ENCODE results near the gene KANSL1. TPM values are rescaled to one million over a fixed set of nuclear protein-coding genes. Genes with fewer than 3 reads are reported as not detected.
"Not testable (repeated sequence)": the region's sequence is repeated elsewhere in the genome, so short reads cannot be mapped to it uniquely, and the experiment has no call there.

Gene KANSL1
- total RNA-seq, 1 donor from 2014 or later, result 56.2 TPM

DNA sequence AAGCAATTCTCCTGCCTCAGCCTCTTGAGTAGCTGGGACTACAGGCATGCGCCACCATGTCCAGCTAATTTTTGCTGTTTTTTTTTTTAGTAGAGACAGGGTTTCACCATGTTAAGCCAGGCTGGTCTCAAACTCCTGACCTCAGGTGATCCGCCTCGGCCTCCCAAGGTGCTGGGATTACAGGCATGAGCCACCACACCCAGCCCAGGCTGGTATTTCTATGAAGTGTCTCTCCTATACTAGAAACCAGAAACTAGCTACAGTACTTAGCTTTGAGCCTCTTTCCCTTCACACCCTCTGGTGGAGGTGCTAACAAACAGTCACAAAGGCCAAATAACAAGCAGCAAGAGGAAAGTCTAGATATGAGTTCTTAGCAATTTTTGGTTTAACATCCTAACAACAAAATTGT, 6.4 kb downstream of the KANSL1 start:
- not testable (repeated sequence) for DNase-seq (ENCODE audit: low read depth); H3K4me3 ChIP-seq (ENCODE audit: low read depth, low read length); H3K36me3 ChIP-seq (ENCODE audit: control insufficient read depth, insufficient read depth, low read length); H3K27me3 ChIP-seq (ENCODE audit: control insufficient read depth, insufficient read depth, low read length)
- TF ChIP-seq CTCF (IDR thresholded peaks at IDR 0.05; ENCODE audit: insufficient read depth, low read length, poor library complexity, severe bottlenecking), result peak; percentile 24

DNA sequence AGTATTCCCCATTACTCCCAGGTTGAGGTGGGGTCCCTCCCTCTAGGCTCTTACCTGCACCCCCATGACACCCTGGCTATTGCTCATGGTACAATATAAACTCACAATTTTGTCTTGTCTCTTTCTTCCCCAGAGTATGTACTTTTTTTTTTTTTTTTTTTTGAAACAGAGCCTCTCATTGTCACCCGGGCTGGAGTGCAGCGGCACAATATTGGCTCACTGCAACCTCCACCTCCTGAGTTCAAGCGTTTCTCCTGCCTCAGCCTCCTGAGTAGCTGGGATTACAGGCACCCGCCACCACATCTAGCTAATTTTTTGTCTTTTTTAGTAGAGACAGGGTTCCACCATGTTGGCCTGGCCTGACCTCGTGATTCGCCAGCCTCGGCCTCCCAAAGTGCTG, 8.5 kb downstream of the KANSL1 start:
- DNase-seq (ENCODE audit: low read depth), result no peak
- no peaks in the 10 kb centered on the region for H3K36me3 ChIP-seq (ENCODE audit: control insufficient read depth, insufficient read depth, low read length)
- TF ChIP-seq CTCF (IDR thresholded peaks at IDR 0.05; ENCODE audit: insufficient read depth, low read length, poor library complexity, severe bottlenecking), result no peak
- no peaks in the 10 kb centered on the region for H3K27me3 ChIP-seq (ENCODE audit: control insufficient read depth, insufficient read depth, low read length)
- H3K4me3 ChIP-seq (ENCODE audit: low read depth, low read length), result no peak overlapping the region

- H3K27me3 ChIP-seq (ENCODE audit: control insufficient read depth, insufficient read depth, low read length); H3K36me3 ChIP-seq (ENCODE audit: control insufficient read depth, insufficient read depth, low read length); H3K4me3 ChIP-seq (ENCODE audit: low read depth, low read length); DNase-seq (ENCODE audit: low read depth): not testable (repeated sequence)
Observed at GRCh38 chr17:46183383-46183782, 9.8 kb downstream of the KANSL1 start.

GRCh38 chr17:46182961-46183360, 10.3 kb downstream of the KANSL1 start:
- no peak for TF ChIP-seq CTCF (IDR thresholded peaks at IDR 0.05; ENCODE audit: insufficient read depth, low read length, poor library complexity, severe bottlenecking)
- no peaks in the 10 kb centered on the region for H3K27me3 ChIP-seq (ENCODE audit: control insufficient read depth, insufficient read depth, low read length)
- H3K36me3 ChIP-seq (ENCODE audit: control insufficient read depth, insufficient read depth, low read length), result no peaks in the 10 kb centered on the region
- DNase-seq (ENCODE audit: low read depth), result no peak
- no peak overlapping the region for H3K4me3 ChIP-seq (ENCODE audit: low read depth, low read length)

- no peaks in the 10 kb centered on the region for H3K36me3 ChIP-seq (ENCODE audit: control insufficient read depth, insufficient read depth, low read length)
- no peak for DNase-seq (ENCODE audit: low read depth)
- no peaks in the 10 kb centered on the region for H3K27me3 ChIP-seq (ENCODE audit: control insufficient read depth, insufficient read depth, low read length)
- TF ChIP-seq CTCF (IDR thresholded peaks at IDR 0.05; ENCODE audit: insufficient read depth, low read length, poor library complexity, severe bottlenecking), result no peak
- no peak overlapping the region for H3K4me3 ChIP-seq (ENCODE audit: low read depth, low read length)
Observed at GRCh38 chr17:46181940-46182339, 11.3 kb downstream of the KANSL1 start.

- H3K4me3 ChIP-seq (ENCODE audit: low read depth, low read length); DNase-seq (ENCODE audit: low read depth); H3K36me3 ChIP-seq (ENCODE audit: control insufficient read depth, insufficient read depth, low read length); H3K27me3 ChIP-seq (ENCODE audit: control insufficient read depth, insufficient read depth, low read length): not testable (repeated sequence)
Observed at GRCh38 chr17:46181316-46181715, 11.9 kb downstream of the KANSL1 start.

DNA sequence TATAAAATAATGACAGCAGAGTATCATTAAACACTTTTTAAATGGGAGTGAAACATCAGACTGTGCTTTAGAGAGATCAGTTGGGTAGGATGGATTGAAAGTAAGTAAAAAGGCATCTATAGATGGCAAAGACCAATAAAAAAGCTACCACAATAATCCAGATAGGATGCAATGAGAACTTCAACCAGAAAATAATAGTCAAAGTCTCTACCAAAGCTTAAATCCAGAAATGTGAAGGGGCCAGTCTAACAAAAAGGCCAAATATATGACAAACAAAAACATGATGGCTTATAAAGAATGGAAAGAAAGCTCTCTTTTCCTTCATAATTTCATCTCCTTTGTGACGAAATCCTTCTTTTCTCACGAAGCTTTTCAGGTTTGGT, 12.3 kb downstream of the KANSL1 start:
- H3K27me3 ChIP-seq (ENCODE audit: control insufficient read depth, insufficient read depth, low read length), result no peaks in the 10 kb centered on the region
- no peak for TF ChIP-seq CTCF (IDR thresholded peaks at IDR 0.05; ENCODE audit: insufficient read depth, low read length, poor library complexity, severe bottlenecking)
- DNase-seq (ENCODE audit: low read depth), result no peak
- H3K4me3 ChIP-seq (ENCODE audit: low read depth, low read length), result no peak overlapping the region
- H3K36me3 ChIP-seq (ENCODE audit: control insufficient read depth, insufficient read depth, low read length), result no peaks in the 10 kb centered on the region

DNA sequence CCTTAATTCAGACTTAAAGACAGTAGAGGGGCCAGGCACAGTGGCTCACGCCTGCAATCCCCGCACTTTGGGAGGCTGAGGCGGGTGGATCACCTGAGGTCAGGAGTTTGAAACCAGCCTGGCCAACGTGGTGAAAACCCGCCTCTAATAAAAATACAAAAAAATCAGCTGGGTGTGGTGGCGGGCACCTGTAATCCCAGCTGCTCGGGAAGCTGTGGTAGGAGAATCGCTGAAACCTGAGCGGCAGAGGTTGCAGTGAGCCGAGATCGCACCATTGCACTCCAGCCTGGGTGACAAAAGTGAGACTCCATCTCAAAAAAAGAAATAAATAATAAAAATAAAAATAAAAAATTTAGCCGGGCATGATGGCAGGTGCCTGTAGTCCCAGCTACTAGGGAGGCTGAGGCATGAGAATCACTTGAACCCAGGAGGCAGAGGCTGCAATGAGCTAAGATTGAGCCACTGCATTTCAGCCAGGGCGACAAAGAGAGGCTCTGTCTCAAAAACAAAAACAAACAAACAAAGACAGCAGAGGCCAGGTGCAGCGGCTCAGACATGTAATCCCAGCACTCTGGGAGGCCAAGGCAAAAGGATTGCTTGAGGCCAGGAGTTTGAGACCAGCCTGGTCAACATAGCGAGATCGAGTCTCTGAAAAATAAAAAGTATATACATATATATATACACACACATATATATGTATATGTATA, 12.9 kb downstream of the KANSL1 start:
- not testable (repeated sequence) for DNase-seq (ENCODE audit: low read depth)

More for the DNA sequence above, 12.9 kb downstream of the KANSL1 start:
- not testable (repeated sequence) for H3K36me3 ChIP-seq (ENCODE audit: control insufficient read depth, insufficient read depth, low read length); H3K4me3 ChIP-seq (ENCODE audit: low read depth, low read length); H3K27me3 ChIP-seq (ENCODE audit: control insufficient read depth, insufficient read depth, low read length)
